ENCODE measurements around the gene PRRC2B. TPM values are rescaled to one million over a fixed set of nuclear protein-coding genes. Genes with fewer than 3 reads are reported as not detected.

The PRRC2B gene
- total and polyA plus RNA-seq, 8 donors: 159 to 233 (median 187) TPM

GRCh38 chr9:131402073-131402472 lies 8.2 kb downstream of the PRRC2B start:
- intact Hi-C loops (cut with DNase I): no loop called here
- Histone ChIP-seq H3K27me3 (no peaks in the 10 kb centered on the region), H3K9me3 (no peaks in the 10 kb centered on the region), H3K27ac (peak overlapping the region; percentile 64 to 77), H3K4me3 (no peak overlapping the region), H3K36me3 (no peaks in the 10 kb centered on the region), H3K4me1 (peaks cover 70 to 99% of the 10 kb centered on the region in 2 donors)
- ATAC-seq (no peak), DNase-seq (no peak)
- TF ChIP-seq, protein P1, sequence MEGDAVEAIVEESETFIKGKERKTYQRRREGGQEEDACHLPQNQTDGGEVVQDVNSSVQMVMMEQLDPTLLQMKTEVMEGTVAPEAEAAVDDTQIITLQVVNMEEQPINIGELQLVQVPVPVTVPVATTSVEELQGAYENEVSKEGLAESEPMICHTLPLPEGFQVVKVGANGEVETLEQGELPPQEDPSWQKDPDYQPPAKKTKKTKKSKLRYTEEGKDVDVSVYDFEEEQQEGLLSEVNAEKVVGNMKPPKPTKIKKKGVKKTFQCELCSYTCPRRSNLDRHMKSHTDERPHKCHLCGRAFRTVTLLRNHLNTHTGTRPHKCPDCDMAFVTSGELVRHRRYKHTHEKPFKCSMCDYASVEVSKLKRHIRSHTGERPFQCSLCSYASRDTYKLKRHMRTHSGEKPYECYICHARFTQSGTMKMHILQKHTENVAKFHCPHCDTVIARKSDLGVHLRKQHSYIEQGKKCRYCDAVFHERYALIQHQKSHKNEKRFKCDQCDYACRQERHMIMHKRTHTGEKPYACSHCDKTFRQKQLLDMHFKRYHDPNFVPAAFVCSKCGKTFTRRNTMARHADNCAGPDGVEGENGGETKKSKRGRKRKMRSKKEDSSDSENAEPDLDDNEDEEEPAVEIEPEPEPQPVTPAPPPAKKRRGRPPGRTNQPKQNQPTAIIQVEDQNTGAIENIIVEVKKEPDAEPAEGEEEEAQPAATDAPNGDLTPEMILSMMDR (IDR thresholded peaks at IDR 0.05): no peak

DNA sequence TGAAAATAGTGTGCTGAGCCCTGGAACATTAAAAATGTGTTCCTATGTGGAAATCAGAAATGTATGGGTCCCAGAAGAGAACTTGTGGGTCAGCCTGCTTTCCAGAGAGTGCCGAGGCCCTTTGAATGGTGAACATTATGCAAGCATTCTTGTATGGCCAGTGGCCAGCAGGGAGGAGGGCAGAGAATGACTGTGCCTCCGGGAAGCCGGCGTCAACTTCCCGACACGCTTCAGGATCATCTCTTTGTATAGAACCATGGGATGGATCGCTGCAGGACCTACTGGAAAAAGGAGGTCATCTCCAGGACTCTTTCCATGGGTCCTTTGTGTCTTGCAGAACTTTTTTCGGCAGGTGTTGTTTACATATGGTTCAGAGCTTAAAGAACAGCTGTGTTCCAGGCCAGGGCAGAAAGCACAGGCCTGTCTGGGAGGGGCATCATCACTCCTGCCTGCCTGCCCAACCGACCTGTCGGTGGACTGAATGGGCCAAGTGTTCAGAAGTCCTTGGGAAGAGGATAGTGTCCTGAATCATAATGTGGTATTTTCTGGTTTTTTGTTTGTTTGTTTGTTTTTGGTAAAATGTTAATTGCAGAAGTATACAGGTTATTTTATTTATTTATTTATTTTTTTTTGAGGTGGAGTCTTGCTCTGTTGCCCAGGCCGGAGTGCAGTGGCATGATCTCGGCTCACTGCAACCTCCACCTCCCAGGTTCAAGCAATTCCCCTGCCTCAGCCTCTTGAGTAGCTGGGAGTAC lies 9.0 kb downstream of the PRRC2B start:
- Histone ChIP-seq H3K27me3 (no peaks in the 10 kb centered on the region), H3K36me3 (no peaks in the 10 kb centered on the region), H3K4me1 (peaks cover 70 to 99% of the 10 kb centered on the region in 2 donors), H3K27ac (peak overlapping the region; percentile 64 to 77), H3K9me3 (no peaks in the 10 kb centered on the region), H3K4me3 (no peak overlapping the region)
- ATAC-seq: peak; percentile 76
- TF ChIP-seq, protein P1 (IDR thresholded peaks at IDR 0.05): no peak
- intact Hi-C loops (cut with DNase I): no loop called here
- DNase-seq: peak; percentile 73 to 83 (median 82)

- Histone ChIP-seq H3K36me3 (no peaks in the 10 kb centered on the region), H3K27me3 (no peaks in the 10 kb centered on the region), H3K9me3 (no peaks in the 10 kb centered on the region), H3K4me3 (no peak overlapping the region), H3K4me1 (peaks cover 70 to 99% of the 10 kb centered on the region in 2 donors), H3K27ac (peak overlapping the region in 1 of 2 donors; percentile 64)
- intact Hi-C loops (cut with DNase I): no loop called here
- TF ChIP-seq, protein P1 (IDR thresholded peaks at IDR 0.05): no peak
- peak in 1 of 4 donors; percentile 9 for DNase-seq
- no peak for ATAC-seq
Observed at GRCh38 chr9:131403493-131403773, 9.5 kb downstream of the PRRC2B start.

- DNase-seq (no peak), ATAC-seq (no peak)
- TF ChIP-seq, protein P1 (IDR thresholded peaks at IDR 0.05): no peak
- Histone ChIP-seq H3K36me3 (no peaks in the 10 kb centered on the region), H3K4me1 (peaks cover 71 to 99% of the 10 kb centered on the region in 2 donors), H3K4me3 (no peak overlapping the region), H3K27me3 (no peaks in the 10 kb centered on the region), H3K9me3 (no peaks in the 10 kb centered on the region), H3K27ac (peak overlapping the region; percentile 56 to 65)
- intact Hi-C loops (cut with DNase I): no loop called here
Observed at GRCh38 chr9:131404581-131404980, 10.7 kb downstream of the PRRC2B start.

GRCh38 chr9:131404987-131405386 lies 11.1 kb downstream of the PRRC2B start:
- Histone ChIP-seq H3K27ac (peak overlapping the region; percentile 56 to 65), H3K9me3 (no peaks in the 10 kb centered on the region), H3K36me3 (no peaks in the 10 kb centered on the region), H3K4me3 (no peak overlapping the region), H3K27me3 (no peaks in the 10 kb centered on the region), H3K4me1 (peaks cover 75 to 99% of the 10 kb centered on the region in 2 donors)
- DNase-seq (no peak), ATAC-seq (no peak)
- TF ChIP-seq, protein P1 (IDR thresholded peaks at IDR 0.05): no peak
- intact Hi-C loops (cut with DNase I): no loop called here

Data from left lung (tissue), 10 donors.